Thyroid gland (tissue), 4 donors: ENCODE results near the gene WNK2.

Source experiments
- POLR2A ChIP-seq, 2 donors: fragments of 450-650 bp; IDR thresholded peaks; one replicate each; pipeline ENCODE4 v1.6.1; 2017; ENCODE audit warnings: antibody characterized with exemption in 2 of 2, mild to moderate bottlenecking in 2 of 2, moderate library complexity in 1 of 2
- TF ChIP-seq, protein P1 (sequence below), 6 experiments: fragments of 200-600 bp in 3 of 6; fragments of 450-650 bp in 3 of 6; sonication (generic) in 3 of 6; IDR thresholded peaks; one replicate each; pipeline ENCODE4 v1.5.1; 2016 to 2019; ENCODE audit warnings: antibody characterized with exemption in 6 of 6, mild to moderate bottlenecking in 2 of 6, inconsistent platforms in 1 of 6, moderate library complexity in 1 of 6

DNA sequence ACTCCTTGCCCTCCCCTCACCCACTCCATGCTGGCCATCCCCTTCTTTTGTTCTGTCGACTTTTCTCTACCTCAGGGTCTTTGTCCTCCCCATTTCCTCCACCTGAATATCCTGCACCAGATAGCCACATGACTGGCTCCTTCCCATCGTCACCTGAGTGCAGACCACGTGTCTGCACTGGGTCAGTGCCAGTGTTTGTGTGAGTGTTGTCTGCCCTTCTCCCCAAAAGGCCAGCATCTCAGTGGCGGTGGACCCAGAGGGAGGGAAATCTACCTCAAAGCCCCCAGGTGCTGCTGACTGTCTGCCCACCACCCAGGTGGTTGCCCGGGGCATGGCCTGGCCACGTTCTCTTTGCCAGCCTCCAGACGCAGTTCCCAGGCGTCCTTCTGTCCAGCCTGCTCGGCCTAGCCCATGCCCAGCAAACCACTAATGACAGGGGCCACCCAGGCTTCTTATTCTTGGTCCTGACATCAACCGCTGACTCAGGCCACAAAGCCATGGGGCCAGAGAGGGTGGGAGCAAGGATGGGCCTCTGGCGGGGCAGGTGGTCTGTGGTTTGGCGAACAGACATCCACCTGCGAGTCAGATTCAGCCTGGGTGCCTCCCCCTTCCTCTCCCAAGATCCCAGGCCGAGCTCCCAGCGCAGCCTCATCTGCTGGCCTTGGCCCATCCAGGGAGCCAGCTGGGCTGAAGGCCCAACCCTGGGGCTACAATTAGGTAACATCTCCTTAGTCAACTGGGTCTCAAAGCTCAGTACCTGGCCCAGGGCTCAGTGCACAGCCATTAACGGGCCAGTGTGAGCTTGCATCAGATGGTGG lies 44.4 kb upstream of the WNK2 start:
- TF ChIP-seq, protein P1, sequence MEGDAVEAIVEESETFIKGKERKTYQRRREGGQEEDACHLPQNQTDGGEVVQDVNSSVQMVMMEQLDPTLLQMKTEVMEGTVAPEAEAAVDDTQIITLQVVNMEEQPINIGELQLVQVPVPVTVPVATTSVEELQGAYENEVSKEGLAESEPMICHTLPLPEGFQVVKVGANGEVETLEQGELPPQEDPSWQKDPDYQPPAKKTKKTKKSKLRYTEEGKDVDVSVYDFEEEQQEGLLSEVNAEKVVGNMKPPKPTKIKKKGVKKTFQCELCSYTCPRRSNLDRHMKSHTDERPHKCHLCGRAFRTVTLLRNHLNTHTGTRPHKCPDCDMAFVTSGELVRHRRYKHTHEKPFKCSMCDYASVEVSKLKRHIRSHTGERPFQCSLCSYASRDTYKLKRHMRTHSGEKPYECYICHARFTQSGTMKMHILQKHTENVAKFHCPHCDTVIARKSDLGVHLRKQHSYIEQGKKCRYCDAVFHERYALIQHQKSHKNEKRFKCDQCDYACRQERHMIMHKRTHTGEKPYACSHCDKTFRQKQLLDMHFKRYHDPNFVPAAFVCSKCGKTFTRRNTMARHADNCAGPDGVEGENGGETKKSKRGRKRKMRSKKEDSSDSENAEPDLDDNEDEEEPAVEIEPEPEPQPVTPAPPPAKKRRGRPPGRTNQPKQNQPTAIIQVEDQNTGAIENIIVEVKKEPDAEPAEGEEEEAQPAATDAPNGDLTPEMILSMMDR (IDR thresholded peaks at IDR 0.05) = no peak
- TF ChIP-seq POLR2A (IDR thresholded peaks at IDR 0.05) = no peak
